HepG2 (cell line): ENCODE measurements around the gene AMZ1. TPM values are rescaled to one million over a fixed set of nuclear protein-coding genes. Genes with fewer than 3 reads are reported as not detected.
A peak's percentile ranks its signal among the peaks of the same experiment; 100 is the strongest.

Experiments used
- ARNT2 ChIP-seq: sonication (generic); formaldehyde crosslinking; IDR thresholded peaks from 2 replicates; pipeline ENCODE4 v1.8.0; 2022; ENCODE audit warnings: mild to moderate bottlenecking, low read depth, missing genetic modification reagents, moderate library complexity
- DR1 ChIP-seq: sonication (generic); formaldehyde crosslinking; IDR thresholded peaks from 2 replicates; pipeline ENCODE4 v1.8.0; 2021; ENCODE audit warnings: mild to moderate bottlenecking, missing genetic modification reagents, inconsistent platforms
- GPN1 ChIP-seq: sonication (generic); formaldehyde crosslinking; IDR thresholded peaks from 2 replicates; pipeline ENCODE4 v1.5.1; 2020; ENCODE audit warnings: missing genetic modification reagents, borderline replicate concordance
- IKZF1 ChIP-seq: fragments of 450-650 bp; IDR thresholded peaks from 2 replicates; pipeline ENCODE4 v1.7.1; 2016
- KDM5A ChIP-seq: fragments of 200-600 bp; sonication (generic); IDR thresholded peaks from 2 replicates; pipeline ENCODE4 v1.7.0; 2018; ENCODE audit warnings: antibody characterized with exemption, mild to moderate bottlenecking, low read length, borderline replicate concordance
- MIER3 ChIP-seq: IDR thresholded peaks from 2 replicates; pipeline ENCODE4 v1.6.1; 2016; ENCODE audit warnings: missing compliant biosample characterization, borderline replicate concordance
- MTF2 ChIP-seq: sonication (generic); formaldehyde crosslinking; IDR thresholded peaks from 2 replicates; pipeline ENCODE4 v1.5.0; 2020; ENCODE audit warnings: missing genetic modification reagents, borderline replicate concordance
- NAIF1 ChIP-seq: sonication (generic); formaldehyde crosslinking; IDR thresholded peaks from 2 replicates; pipeline ENCODE4 v1.5.0; 2020; ENCODE audit warnings: mild to moderate bottlenecking, missing genetic modification reagents, borderline replicate concordance
- REST ChIP-seq, 2 experiments: IDR thresholded peaks; 2 replicates each; pipeline ENCODE4 v1.6.1; 2011 to 2012; ENCODE audit warnings: low read length in 2 of 2, borderline replicate concordance in 1 of 2, low read depth in 1 of 2, mild to moderate bottlenecking in 1 of 2, moderate library complexity in 1 of 2
- ZNF280B ChIP-seq: sonication (generic); formaldehyde crosslinking; IDR thresholded peaks from 2 replicates; pipeline ENCODE4 v1.5.0; 2020; ENCODE audit warnings: missing genetic modification reagents, mild to moderate bottlenecking, borderline replicate concordance
- ZNF510 ChIP-seq: sonication (generic); formaldehyde crosslinking; IDR thresholded peaks from 2 replicates; pipeline ENCODE4 v1.4.0; 2020; ENCODE audit warnings: low read depth, mild to moderate bottlenecking, missing genetic modification reagents
- ZNF567 ChIP-seq: sonication (generic); formaldehyde crosslinking; IDR thresholded peaks from 2 replicates; pipeline ENCODE4 v1.8.1; 2023; ENCODE audit warnings: mild to moderate bottlenecking, missing genetic modification reagents, borderline replicate concordance
- ZNF646 ChIP-seq: sonication (generic); formaldehyde crosslinking; IDR thresholded peaks from 2 replicates; pipeline ENCODE4 v1.9.0; 2021; ENCODE audit warnings: mild to moderate bottlenecking, missing genetic modification reagents
- polyA plus RNA-seq, 8 experiments: library from polyadenylated mRNA; depleted of rRNA in 3 of 8; stranded (reverse) in 7 of 8; unstranded in 1 of 8; fragments of >200 nt; fragmentation: Illumina TruSeq in 4 of 8; extraction: Trizol in 4 of 8; gene quantifications; 2 replicates each; pipeline versions ENCODE4 v1.2.1 to v1.2.3, GENCODE V29; 2011 to 2016; ENCODE audit warnings: low read depth in 4 of 8, missing spikeins in 1 of 8, mixed read lengths in 1 of 8; ENCODE audit not compliant: insufficient read depth in 1 of 8
- total RNA-seq, 5 experiments: library from RNA; depleted of rRNA; stranded (reverse); fragments of >200 nt; fragmentation: Illumina TruSeq; extraction: Trizol; gene quantifications; 2 replicates each; pipeline ENCODE4 v1.2.3, GENCODE V29; 2016; ENCODE audit warnings: low read depth in 1 of 5

The AMZ1 gene
- total and polyA plus RNA-seq, 2 of the 13 experiments (the other 11 are each of a cell fraction or from before 2014, with no cell fraction given), result 0.03 TPM; not detected in 1

- TF ChIP-seq GPN1 (CRISPR knock-in tag) (no peak), IKZF1 (no peak), NAIF1 (CRISPR knock-in tag) (peak; percentile 53; the same call in 1 of the 2 replicates), MIER3 (CRISPR knock-in tag) (peak; percentile 91; the same call in 1 of the 2 replicates), ZNF646 (no peak), DR1 (CRISPR knock-in tag) (no peak), ZNF280B (peak; percentile 98), REST (IDR thresholded peaks at IDR 0.05; ENCODE audit: borderline replicate concordance in 1 of 2, low read depth in 1 of 2, low read length in 2 of 2) (no peak), ARNT2 (CRISPR knock-in tag) (peak; percentile 88; the same call in 1 of the 2 replicates), MTF2 (CRISPR knock-in tag) (no peak), ZNF567 (CRISPR knock-in tag) (peak; percentile 66; the same call in 1 of the 2 replicates), ZNF510 (CRISPR knock-in tag) (no peak), KDM5A (no peak)
Observed at GRCh38 chr7:2663121-2663886, 24.7 kb upstream of the AMZ1 start (continued).
